Activated naive CD8-positive, alpha-beta T cell treated with anti-CD3 and anti-CD28 coated beads, Interleukin-2, amount 10 ng/mL, durations not matched to agents 7 days and 5 days (primary cell): ENCODE measurements around the gene SAMD8. TPM values are rescaled to one million over a fixed set of nuclear protein-coding genes. Genes with fewer than 3 reads are reported as not detected.

Source experiments
- ATAC-seq: fragments of 150-1000 bp; cut with Tn5 transposase; one replicate; pipeline ENCODE4 v1.10.0; 2021; ENCODE audit warnings: low read depth, moderate library complexity
- POLR2A ChIA-PET: fragments of 350-600 bp; sonication (Branson Sonifier 250); formaldehyde crosslinking; loops from one replicate; lab custom pipeline; 2021; ENCODE audit warnings: antibody characterized with exemption; lab: Charles Lee
- DNase-seq: peaks from one replicate; pipeline ENCODE4 v3.0.0; 2021
- H3K27ac Mint-ChIP-seq: one replicate; pipeline ENCODE4 v1.8.0; 2022; ENCODE audit warnings: mild to moderate bottlenecking, mixed read lengths
- H3K27me3 Mint-ChIP-seq: one replicate; pipeline ENCODE4 v1.8.0; 2022; ENCODE audit warnings: mild to moderate bottlenecking, moderate library complexity, mixed read lengths
- H3K36me3 Mint-ChIP-seq: one replicate; pipeline ENCODE4 v1.8.0; 2021; ENCODE audit warnings: mild to moderate bottlenecking, mixed read lengths
- H3K4me1 Mint-ChIP-seq: one replicate; pipeline ENCODE4 v1.8.0; 2021; ENCODE audit warnings: mixed read lengths
- H3K4me3 Mint-ChIP-seq: one replicate; pipeline ENCODE4 v1.8.0; 2022; ENCODE audit warnings: mild to moderate bottlenecking, moderate library complexity, mixed read lengths
- H3K9me3 Mint-ChIP-seq: one replicate; pipeline ENCODE4 v1.8.0; 2021; ENCODE audit warnings: mixed read lengths
- total RNA-seq, 2 experiments: library from RNA; stranded (reverse); gene quantifications; one replicate each; pipeline ENCODE4 v1.2.3, GENCODE V29; 2021

The SAMD8 gene
- total RNA-seq, 2 experiments from 2014 or later, result 21.0 to 22.7 TPM

DNA sequence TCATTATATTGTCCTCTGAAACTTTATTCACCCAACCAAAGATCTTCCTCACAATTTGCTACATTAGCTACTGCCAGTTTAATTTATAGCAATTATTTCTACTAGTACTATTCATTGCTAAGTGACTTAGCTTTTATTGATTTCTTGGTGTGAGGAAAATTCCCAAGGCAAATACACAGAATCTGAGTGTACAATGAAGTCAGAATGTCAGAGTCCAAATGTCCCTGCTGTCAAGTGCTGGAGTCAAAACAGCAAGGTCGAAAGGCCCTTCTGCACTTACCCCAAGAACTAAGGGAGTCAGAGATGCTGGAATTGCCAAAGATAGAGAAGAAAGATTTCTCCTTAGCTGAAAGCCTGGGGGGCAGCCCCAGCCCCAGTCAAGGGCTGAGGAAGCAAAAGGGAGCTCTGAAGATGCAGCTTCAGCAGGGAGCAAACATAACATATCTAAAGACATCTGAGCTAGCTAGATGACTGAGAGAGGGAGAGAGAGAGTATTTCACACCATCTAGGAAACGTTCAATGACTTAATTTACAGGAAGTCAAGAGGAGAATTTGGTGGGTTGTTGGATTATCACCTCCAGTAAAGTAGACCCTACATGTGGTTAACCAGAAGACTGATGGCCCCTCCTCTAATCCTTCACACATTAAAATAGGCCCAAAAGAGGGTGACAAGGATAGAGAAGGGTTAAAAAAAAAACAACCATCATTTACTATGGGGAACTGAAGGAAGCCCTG, 36.6 kb upstream of the SAMD8 start:
- no peaks in the 10 kb centered on the region for H3K36me3 Mint-ChIP-seq
- peak overlapping the region; percentile 43 for H3K27ac Mint-ChIP-seq
- ATAC-seq (peak; percentile 47), DNase-seq (no peak)
- H3K4me3 Mint-ChIP-seq, result peak overlapping the region; percentile 38
- peaks cover 18% of the 10 kb centered on the region for H3K4me1 Mint-ChIP-seq
- POLR2A ChIA-PET, result no interaction called here
- H3K27me3 Mint-ChIP-seq, result no peaks in the 10 kb centered on the region
- no peaks in the 10 kb centered on the region for H3K9me3 Mint-ChIP-seq

DNA sequence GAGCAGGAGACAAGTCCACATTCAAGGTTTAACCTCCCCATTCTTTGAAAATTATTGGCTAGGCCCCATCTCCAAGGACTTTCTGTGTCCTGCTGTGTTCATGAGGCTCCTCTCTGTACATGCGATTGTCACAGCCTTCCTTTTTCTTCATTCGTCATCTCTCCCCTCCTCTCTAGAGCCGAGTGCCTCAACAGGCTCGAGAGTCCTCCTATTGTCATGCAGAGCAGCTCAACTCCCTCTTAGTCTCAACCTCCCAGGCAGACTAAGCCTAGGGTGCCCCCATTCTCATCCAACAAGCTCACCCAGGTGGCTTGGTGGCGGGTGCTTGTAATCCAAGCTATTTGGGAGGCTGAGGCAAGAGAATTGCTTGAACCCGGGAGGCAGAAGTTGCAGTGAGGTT, 35.1 kb upstream of the SAMD8 start:
- H3K27me3 Mint-ChIP-seq, result no peaks in the 10 kb centered on the region

DNA sequence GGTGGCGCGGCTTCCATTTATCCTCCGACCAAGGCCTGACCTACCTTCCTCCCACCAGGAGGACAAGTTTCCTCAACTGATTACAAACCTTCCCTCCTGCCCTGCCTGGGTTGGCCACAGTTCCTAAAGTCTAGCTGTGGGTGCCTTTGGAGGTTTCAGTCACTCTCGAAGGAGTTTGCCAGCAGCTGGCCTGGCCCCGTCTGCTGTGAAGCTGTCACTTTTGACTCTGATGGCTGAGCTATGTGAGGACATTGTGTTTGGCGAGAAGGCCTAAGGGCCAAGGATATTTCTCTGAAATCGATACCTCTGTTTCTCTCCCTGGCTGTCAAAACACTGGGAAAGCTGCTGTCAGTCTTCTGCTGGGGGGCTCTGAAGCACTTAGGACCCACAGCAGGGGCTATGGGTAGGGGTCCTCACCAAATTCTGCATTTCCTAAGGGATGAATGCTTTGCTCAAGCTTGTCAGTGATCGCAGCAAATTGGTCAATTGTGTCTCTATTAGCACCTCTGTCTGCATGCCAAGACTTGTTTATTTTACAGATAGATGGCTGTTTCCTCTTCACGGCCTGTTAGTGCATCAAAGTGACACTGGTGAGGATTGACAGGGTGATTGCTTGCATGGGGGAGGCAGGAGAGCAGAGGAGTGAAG, 31.9 kb upstream of the SAMD8 start:
- H3K9me3 Mint-ChIP-seq, result peaks cover 3% of the 10 kb centered on the region
- POLR2A ChIA-PET, result no interaction called here

More for the DNA sequence above, 35.1 kb upstream of the SAMD8 start:
- ATAC-seq (no peak), DNase-seq (no peak)
- peaks cover 2% of the 10 kb centered on the region for H3K9me3 Mint-ChIP-seq
- POLR2A ChIA-PET, result no interaction called here
- H3K4me1 Mint-ChIP-seq, result peaks cover 18% of the 10 kb centered on the region
- H3K27ac Mint-ChIP-seq, result no peak overlapping the region
- no peaks in the 10 kb centered on the region for H3K36me3 Mint-ChIP-seq
- H3K4me3 Mint-ChIP-seq, result no peak overlapping the region

DNA sequence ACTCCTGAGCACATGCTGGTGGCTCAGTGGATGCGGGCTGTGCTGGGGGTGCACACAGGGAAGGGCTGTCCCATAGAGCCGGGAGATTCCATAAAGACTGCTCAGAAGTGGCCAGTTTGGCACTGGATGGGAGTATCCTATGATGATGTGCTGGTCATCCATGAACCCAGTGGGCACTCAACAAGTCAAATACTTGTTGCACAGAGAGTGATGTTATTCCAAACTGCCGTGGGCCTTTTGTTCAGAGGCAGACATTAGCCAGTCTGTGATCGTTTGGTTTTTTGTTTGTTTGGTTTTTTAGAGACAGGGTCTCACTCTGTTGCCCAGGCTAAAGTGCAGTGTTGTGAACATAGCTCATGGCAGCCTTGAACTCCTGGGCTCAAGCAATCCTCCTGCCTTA, 30.9 kb upstream of the SAMD8 start:
- no peak overlapping the region for H3K27ac Mint-ChIP-seq

More for the DNA sequence above, 31.9 kb upstream of the SAMD8 start:
- no peak for ATAC-seq
- no peak for DNase-seq
- H3K36me3 Mint-ChIP-seq, result no peaks in the 10 kb centered on the region
- H3K27ac Mint-ChIP-seq, result no peak overlapping the region
- H3K27me3 Mint-ChIP-seq, result no peaks in the 10 kb centered on the region
- H3K4me1 Mint-ChIP-seq, result peaks cover 15% of the 10 kb centered on the region
- H3K4me3 Mint-ChIP-seq, result no peak overlapping the region

DNA sequence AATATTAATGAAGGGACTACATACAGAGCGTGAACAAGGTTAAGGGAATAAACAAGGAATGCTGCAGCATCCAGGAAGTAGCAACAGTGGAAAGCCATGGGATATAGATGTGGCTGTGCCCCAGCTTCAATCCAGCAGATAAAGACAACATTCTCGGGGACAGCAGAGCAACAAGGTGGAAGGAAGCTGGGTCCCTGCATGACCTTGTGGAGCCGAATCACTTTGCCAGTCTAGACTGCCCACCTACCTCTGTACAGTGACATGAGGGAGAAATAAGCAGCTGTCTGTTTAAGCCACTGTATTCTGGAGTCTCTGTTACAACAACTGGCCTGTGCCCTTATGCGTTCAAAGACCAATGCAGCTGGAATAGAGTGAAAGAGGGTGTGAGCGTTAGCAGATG, 30.1 kb upstream of the SAMD8 start:
- Mint-ChIP-seq H3K4me3 (no peak overlapping the region), H3K9me3 (peaks cover 3% of the 10 kb centered on the region), H3K27me3 (peaks cover 3% of the 10 kb centered on the region), H3K27ac (no peak overlapping the region), H3K36me3 (no peaks in the 10 kb centered on the region), H3K4me1 (peaks cover under 1% of the 10 kb centered on the region)
- POLR2A ChIA-PET, result no interaction called here
- ATAC-seq (no peak), DNase-seq (no peak)

More for the DNA sequence above, 30.9 kb upstream of the SAMD8 start:
- POLR2A ChIA-PET, result no interaction called here
- H3K27me3 Mint-ChIP-seq, result peaks cover 2% of the 10 kb centered on the region
- no peak for ATAC-seq
- peaks cover 3% of the 10 kb centered on the region for H3K9me3 Mint-ChIP-seq
- no peaks in the 10 kb centered on the region for H3K36me3 Mint-ChIP-seq
- H3K4me3 Mint-ChIP-seq, result no peak overlapping the region
- no peak for DNase-seq
- H3K4me1 Mint-ChIP-seq, result peaks cover 5% of the 10 kb centered on the region

DNA sequence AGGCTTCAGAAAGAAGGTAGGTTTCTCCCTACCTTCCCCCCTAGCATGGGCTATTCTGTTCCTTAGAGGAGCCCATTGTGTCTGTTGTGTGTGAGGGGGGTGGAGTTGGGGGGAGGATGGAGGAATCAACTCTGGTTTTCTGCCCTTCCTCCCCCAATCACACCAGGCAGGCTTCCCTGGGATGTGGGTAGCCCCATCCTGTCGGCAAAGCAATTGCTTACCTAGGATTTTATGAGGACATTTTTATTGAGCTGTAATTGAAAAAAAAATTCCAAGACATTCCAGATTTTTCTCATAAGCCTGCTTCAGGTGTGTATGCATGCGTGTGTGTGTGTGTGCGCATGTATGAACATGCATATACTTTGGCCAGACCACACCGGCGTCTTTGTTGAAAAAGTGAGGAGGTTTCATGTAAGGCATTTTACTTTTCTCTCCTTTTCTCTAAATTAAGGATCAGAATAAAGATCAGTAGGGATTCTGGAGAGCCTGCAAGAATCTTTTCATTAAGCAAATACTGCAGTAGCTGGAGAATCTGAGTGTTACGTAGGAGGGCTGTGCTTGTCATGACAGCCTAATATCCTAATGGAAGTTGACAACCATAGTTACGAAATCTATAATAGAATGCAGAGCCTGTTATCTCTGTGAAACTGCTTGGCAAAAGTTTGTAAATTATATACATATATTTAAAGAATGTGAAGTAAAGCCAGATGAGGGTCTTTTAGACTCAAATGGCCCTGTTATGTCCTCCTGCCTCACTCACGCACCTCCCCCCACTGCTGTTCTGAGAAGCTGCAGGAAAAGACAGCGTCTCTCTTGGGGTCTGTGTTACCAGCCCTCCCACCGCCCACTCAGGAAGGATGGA, 27.3 kb upstream of the SAMD8 start:
- POLR2A ChIA-PET, result no interaction called here

DNA sequence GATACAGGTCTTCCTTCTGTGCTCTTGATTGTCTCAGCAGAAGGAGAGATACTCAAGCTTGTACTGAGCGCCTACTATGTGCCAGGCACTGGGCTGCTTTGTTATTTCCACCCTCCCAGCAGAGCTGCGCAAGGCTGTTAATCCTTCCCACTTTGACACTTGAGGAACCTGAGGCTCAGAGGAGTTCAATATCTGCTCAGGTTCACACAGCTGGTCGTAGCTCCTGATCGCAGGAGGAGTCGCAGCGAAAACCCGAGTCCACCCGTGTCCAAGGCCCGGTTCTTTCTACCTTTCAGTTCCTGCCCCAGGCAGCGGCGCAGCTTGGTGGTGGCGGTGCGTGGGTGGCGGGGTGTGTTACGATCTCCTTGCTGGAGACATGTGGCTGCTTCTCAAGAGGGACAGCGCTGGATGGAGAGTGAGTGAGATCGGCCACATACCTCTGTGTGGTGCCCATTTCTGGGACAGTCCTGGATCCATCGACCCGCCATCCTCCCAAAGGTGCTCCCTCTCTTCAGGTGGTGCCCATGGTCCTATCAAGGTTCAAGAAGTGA, 26.5 kb upstream of the SAMD8 start:
- DNase-seq (no peak), ATAC-seq (no peak)
- peaks cover 3% of the 10 kb centered on the region for H3K9me3 Mint-ChIP-seq
- no peak overlapping the region for H3K27ac Mint-ChIP-seq
- peaks cover 3% of the 10 kb centered on the region for H3K27me3 Mint-ChIP-seq
- POLR2A ChIA-PET, result no interaction called here
- H3K36me3 Mint-ChIP-seq, result no peaks in the 10 kb centered on the region
- no peaks in the 10 kb centered on the region for H3K4me1 Mint-ChIP-seq
- no peak overlapping the region for H3K4me3 Mint-ChIP-seq

More for the DNA sequence above, 27.3 kb upstream of the SAMD8 start:
- no peaks in the 10 kb centered on the region for H3K36me3 Mint-ChIP-seq
- DNase-seq, result no peak
- H3K4me3 Mint-ChIP-seq, result no peak overlapping the region
- H3K4me1 Mint-ChIP-seq, result no peaks in the 10 kb centered on the region
- H3K27ac Mint-ChIP-seq, result no peak overlapping the region
- ATAC-seq, result no peak
- H3K27me3 Mint-ChIP-seq, result peaks cover 3% of the 10 kb centered on the region
- peaks cover 3% of the 10 kb centered on the region for H3K9me3 Mint-ChIP-seq

DNA sequence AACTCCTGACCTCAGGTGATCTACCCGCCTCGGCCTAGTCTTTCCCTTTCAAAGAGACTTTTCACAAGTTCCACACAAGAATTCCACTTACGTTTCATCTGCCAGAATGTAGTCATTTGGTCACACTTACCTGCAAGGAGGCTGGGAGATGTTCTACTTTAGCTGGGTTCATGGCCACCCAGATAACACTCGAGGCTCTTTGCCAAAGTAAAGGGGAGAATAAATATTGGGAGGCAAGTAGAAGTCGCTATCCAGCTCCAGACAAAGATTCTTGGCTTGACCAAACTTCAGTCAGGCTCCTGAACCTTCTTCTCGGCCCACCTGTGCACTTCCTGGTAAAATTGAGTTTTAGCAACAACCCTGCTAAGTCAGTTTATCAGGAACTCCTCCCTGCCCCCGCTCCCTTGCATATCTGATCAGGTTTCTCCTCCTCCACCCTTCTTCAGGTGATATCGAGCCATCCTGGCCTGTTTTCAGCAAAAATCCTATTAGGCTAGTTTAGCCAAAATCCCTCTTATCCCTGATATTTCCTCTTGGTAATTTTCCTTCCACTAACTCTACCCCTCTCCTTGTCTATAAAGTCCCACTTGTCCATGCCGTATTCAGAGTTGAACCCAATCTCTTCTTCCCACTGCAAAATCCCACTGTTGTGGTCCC, 25.1 kb upstream of the SAMD8 start:
- ATAC-seq (no peak), DNase-seq (no peak)
- no peak overlapping the region for H3K27ac Mint-ChIP-seq
- peaks cover 3% of the 10 kb centered on the region for H3K27me3 Mint-ChIP-seq
- H3K36me3 Mint-ChIP-seq, result no peaks in the 10 kb centered on the region
- H3K4me1 Mint-ChIP-seq, result no peaks in the 10 kb centered on the region
- peaks cover under 1% of the 10 kb centered on the region for H3K9me3 Mint-ChIP-seq
- H3K4me3 Mint-ChIP-seq, result no peak overlapping the region
- POLR2A ChIA-PET, result no interaction called here

DNA sequence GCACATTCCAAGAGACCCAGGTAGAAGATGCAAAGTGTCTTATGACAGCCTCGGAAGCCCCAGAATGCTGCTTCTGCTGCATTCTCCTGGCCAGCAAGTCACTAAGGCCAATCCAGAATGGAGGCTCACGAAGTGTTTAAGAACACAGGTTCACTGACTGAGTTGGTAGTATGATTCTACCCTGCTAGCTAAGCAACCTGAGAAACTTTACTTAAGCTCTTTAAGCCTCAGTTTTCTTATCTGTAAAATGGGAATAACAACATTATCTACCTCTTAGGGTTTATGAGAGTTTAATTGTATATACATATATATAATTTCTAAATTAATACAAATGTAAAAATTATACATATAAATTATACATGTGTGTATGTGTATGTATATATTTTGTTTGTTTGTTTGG, 22.8 kb upstream of the SAMD8 start:
- ATAC-seq (no peak), DNase-seq (no peak)
- POLR2A ChIA-PET, result no interaction called here
- no peaks in the 10 kb centered on the region for H3K9me3 Mint-ChIP-seq
- H3K4me1 Mint-ChIP-seq, result no peaks in the 10 kb centered on the region
- H3K36me3 Mint-ChIP-seq, result no peaks in the 10 kb centered on the region
- no peak overlapping the region for H3K4me3 Mint-ChIP-seq
- H3K27ac Mint-ChIP-seq, result no peak overlapping the region
- peaks cover 3% of the 10 kb centered on the region for H3K27me3 Mint-ChIP-seq

DNA sequence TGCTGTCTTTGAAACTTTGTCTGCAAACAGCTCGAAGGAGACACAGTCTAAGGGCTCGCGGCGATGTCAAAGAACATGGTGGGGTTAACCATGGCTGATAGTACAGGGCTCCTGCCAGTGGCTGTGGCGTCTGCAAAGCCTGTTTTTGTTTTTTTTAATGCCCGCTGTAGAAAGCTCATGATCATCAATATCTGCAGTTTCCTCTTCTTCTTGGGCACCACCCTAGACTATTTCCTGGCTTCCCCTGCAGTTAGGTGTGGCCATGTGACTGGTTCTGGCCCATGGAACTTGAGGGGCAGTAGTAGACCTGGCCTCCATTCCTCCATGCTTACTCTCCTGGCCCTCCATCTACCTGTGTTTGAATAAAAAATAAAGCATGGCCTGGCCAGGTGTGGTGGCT, 21.8 kb upstream of the SAMD8 start:
- no peak overlapping the region for H3K4me3 Mint-ChIP-seq
- H3K27me3 Mint-ChIP-seq, result peaks cover 3% of the 10 kb centered on the region
- no peak for ATAC-seq
- no peaks in the 10 kb centered on the region for H3K4me1 Mint-ChIP-seq
- no peaks in the 10 kb centered on the region for H3K36me3 Mint-ChIP-seq
- POLR2A ChIA-PET, result no interaction called here
- no peak overlapping the region for H3K27ac Mint-ChIP-seq
- no peaks in the 10 kb centered on the region for H3K9me3 Mint-ChIP-seq
- DNase-seq, result no peak

DNA sequence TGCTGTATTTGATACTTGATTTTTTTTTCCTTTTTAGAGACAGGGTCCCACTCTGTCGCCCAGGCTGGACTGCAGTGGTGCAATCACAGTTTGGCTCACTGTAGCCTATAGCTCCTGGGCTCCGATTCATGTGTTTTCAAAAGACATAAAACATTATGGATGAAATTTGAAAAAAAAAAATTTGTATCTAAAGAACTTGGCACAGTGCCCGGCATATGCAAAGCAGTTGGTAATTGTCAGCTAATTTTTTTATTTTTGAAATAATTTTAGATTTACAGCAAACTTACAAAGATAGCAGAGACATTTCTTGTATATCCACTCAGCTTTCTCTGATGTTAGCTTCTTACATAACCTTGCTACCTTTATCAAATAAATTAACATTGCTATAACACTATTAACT, 20.3 kb upstream of the SAMD8 start:
- Mint-ChIP-seq H3K27me3 (no peaks in the 10 kb centered on the region), H3K9me3 (no peaks in the 10 kb centered on the region), H3K4me3 (no peak overlapping the region), H3K27ac (no peak overlapping the region), H3K4me1 (no peaks in the 10 kb centered on the region), H3K36me3 (no peaks in the 10 kb centered on the region)
- DNase-seq (no peak), ATAC-seq (no peak)
- POLR2A ChIA-PET, result interaction anchor here (1.1 kb wide), 1 partner anchor 162 kb away, joined by 3 read pairs; no protein-coding TSS in a partner anchor

DNA sequence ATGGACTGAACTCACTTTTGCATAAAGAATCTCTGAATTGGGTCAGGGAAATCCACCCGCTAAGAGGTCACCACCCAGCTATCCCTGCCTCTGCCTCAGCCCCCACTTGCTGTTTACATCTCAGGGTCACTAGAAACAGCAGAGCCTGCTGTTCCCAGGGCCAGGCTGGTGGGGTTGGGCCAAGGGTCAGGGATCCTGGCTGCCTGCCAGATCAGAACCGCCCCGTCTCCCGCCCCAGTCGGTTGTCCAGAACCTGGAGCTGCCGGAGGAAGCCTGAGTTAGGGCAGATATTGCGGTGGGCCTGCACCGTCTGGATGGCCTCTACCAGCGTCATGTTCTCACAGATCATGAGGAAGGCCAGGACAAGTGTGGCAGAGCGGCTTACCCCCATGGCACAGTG, 17.0 kb upstream of the SAMD8 start:
- POLR2A ChIA-PET, result no interaction called here
- ATAC-seq (no peak), DNase-seq (no peak)
- H3K9me3 Mint-ChIP-seq, result no peaks in the 10 kb centered on the region
- H3K27me3 Mint-ChIP-seq, result no peaks in the 10 kb centered on the region
- no peak overlapping the region for H3K4me3 Mint-ChIP-seq
- no peak overlapping the region for H3K27ac Mint-ChIP-seq
- no peaks in the 10 kb centered on the region for H3K4me1 Mint-ChIP-seq
- no peaks in the 10 kb centered on the region for H3K36me3 Mint-ChIP-seq

DNA sequence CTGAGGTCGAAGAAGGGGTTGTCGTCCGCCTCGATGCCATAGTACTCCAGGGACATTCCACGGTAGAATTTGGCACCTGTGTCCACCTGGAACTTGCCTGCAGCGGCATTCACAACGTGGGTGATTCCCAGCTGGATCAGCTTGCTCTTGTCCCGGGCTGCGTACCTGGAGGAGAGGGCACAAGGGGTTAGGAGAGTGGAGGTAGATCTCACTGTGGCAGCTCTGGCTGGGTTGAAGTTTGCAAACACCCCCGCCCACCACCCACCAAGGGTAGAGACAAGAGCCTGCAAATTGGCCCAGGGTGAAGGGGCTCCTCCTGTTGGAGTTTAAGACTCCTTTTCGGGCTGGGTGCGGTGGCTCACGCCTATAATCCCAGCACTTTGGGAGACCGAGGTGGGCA, 15.8 kb upstream of the SAMD8 start:
- POLR2A ChIA-PET, result interaction anchor here (1.7 kb wide), 1 partner anchor 15 kb away, joined by 3 read pairs; no protein-coding TSS in a partner anchor
- no peaks in the 10 kb centered on the region for H3K36me3 Mint-ChIP-seq
- H3K27ac Mint-ChIP-seq, result no peak overlapping the region
- H3K4me3 Mint-ChIP-seq, result no peak overlapping the region
- H3K9me3 Mint-ChIP-seq, result no peaks in the 10 kb centered on the region
- no peaks in the 10 kb centered on the region for H3K27me3 Mint-ChIP-seq
- DNase-seq, result no peak
- ATAC-seq, result no peak
- peaks cover 4% of the 10 kb centered on the region for H3K4me1 Mint-ChIP-seq
